Stimulated activated naive CD4-positive, alpha-beta T cell treated with Interleukin-2 at 50 U/mL for 16 hours (primary cell): ENCODE results near the gene GNG11.
A peak's percentile ranks its signal among the peaks of the same experiment; 100 is the strongest.
"Not testable (repeated sequence)": the region's sequence is repeated elsewhere in the genome, so short reads cannot be mapped to it uniquely, and the experiment has no call there.

Experiments
- DNase-seq: peaks from one replicate; lab custom pipeline; 2025; lab: John Stamatoyannopoulos, UW

Gene GNG11

GRCh38 chr7:93921607-93922566 lies at the start of gene GNG11:
Gene GNG11 (plus strand): TSS chr7:93921735. CDS start chr7:93922138, 403 bp downstream.
- peak; percentile 8 for DNase-seq

- no peak for DNase-seq
These were observed 47.4 kb upstream of the GNG11 start for GRCh38 chr7:93873998-93874574.

GRCh38 chr7:93877742-93878141 lies 43.8 kb upstream of the GNG11 start:
- no peak for DNase-seq

- no peak for DNase-seq
These were observed 42.2 kb upstream of the GNG11 start for GRCh38 chr7:93879356-93879755.

- DNase-seq, result no peak
These were observed 39.1 kb upstream of the GNG11 start for GRCh38 chr7:93882468-93882867.

GRCh38 chr7:93883078-93883916 lies 38.2 kb upstream of the GNG11 start:
- DNase-seq, result no peak

- no peak for DNase-seq
These were observed 37.6 kb upstream of the GNG11 start for GRCh38 chr7:93883917-93884345.

GRCh38 chr7:93884541-93884940 lies 37.0 kb upstream of the GNG11 start:
- no peak for DNase-seq

- DNase-seq, result no peak
These were observed 32.3 kb upstream of the GNG11 start for GRCh38 chr7:93889261-93889660.

GRCh38 chr7:93890041-93890463 lies 31.5 kb upstream of the GNG11 start:
- DNase-seq, result no peak

- no peak for DNase-seq
These were observed 31.0 kb upstream of the GNG11 start, which contains the start of gene TFPI2 for GRCh38 chr7:93890464-93891068. Gene TFPI2 (minus strand): TSS chr7:93890753. CDS start chr7:93890678, 75 bp downstream.

GRCh38 chr7:93894426-93894825 lies 27.1 kb upstream of the GNG11 start:
- DNase-seq, result no peak

- no peak for DNase-seq
These were observed 26.4 kb upstream of the GNG11 start for GRCh38 chr7:93894966-93895640.

GRCh38 chr7:93895859-93896600 lies 25.5 kb upstream of the GNG11 start:
- DNase-seq, result no peak

- DNase-seq, result no peak
These were observed 23.9 kb upstream of the GNG11 start for GRCh38 chr7:93897680-93898079.

GRCh38 chr7:93902777-93903423 lies 18.6 kb upstream of the GNG11 start:
- DNase-seq, result no peak

GRCh38 chr7:93906267-93906666 lies 15.3 kb upstream of the GNG11 start, which contains the start of gene GNGT1:
Gene GNGT1 (plus strand): TSS chr7:93906567. CDS start chr7:93906747, 180 bp downstream.
- DNase-seq, result no peak

- DNase-seq, result no peak
These were observed 11.2 kb upstream of the GNG11 start for GRCh38 chr7:93910076-93910994.

- DNase-seq, result not testable (repeated sequence)
These were observed 10.3 kb upstream of the GNG11 start for GRCh38 chr7:93911242-93911641.
